HK-2 (cell line): ENCODE measurements around the gene CTR9.

Experiments used
- DNase-seq: peaks from one replicate; pipeline ENCODE4 v3.0.0-alpha.2; 2018; ENCODE audit not compliant: unreplicated experiment

CTR9 gene

GRCh38 chr11:10750838-10751580 is at the start of gene CTR9:
Gene CTR9, plus strand, starts transcription at chr11:10751246. Its CDS starts 167 bp downstream, at chr11:10751413.
- DNase-seq: peak; percentile 83

- no peak for DNase-seq
Observed at GRCh38 chr11:10701982-10702381, 49.1 kb upstream of the CTR9 start.

GRCh38 chr11:10708131-10708530 is 42.9 kb upstream of the CTR9 start:
- DNase-seq: no peak

GRCh38 chr11:10709299-10710086 is 41.6 kb upstream of the CTR9 start:
- no peak for DNase-seq

- DNase-seq: no peak
Observed at GRCh38 chr11:10715571-10715970, 35.5 kb upstream of the CTR9 start.

- no peak for DNase-seq
Observed at GRCh38 chr11:10716122-10716521, 34.9 kb upstream of the CTR9 start.

- no peak for DNase-seq
Observed at GRCh38 chr11:10716543-10717259, 34.3 kb upstream of the CTR9 start.

GRCh38 chr11:10719616-10720015 is 31.4 kb upstream of the CTR9 start:
- no peak for DNase-seq

GRCh38 chr11:10720881-10721376 is 30.1 kb upstream of the CTR9 start:
- DNase-seq: no peak

GRCh38 chr11:10722307-10722706 is 28.7 kb upstream of the CTR9 start:
- no peak for DNase-seq

GRCh38 chr11:10725114-10725906 is 25.7 kb upstream of the CTR9 start:
- peak; percentile 27 for DNase-seq

GRCh38 chr11:10725907-10726253 is 25.2 kb upstream of the CTR9 start:
- DNase-seq: no peak

- DNase-seq: no peak
Observed at GRCh38 chr11:10727146-10727851, 23.7 kb upstream of the CTR9 start.

GRCh38 chr11:10728154-10728553 is 22.9 kb upstream of the CTR9 start:
- no peak for DNase-seq

GRCh38 chr11:10728789-10729472 is 22.1 kb upstream of the CTR9 start:
- DNase-seq: no peak

- DNase-seq: no peak
Observed at GRCh38 chr11:10730151-10730550, 20.9 kb upstream of the CTR9 start.

GRCh38 chr11:10731064-10731680 is 19.9 kb upstream of the CTR9 start:
- no peak for DNase-seq

GRCh38 chr11:10735481-10736475 is 15.3 kb upstream of the CTR9 start:
- DNase-seq: peak; percentile 85
